GM12865 (cell line): Measurements from ENCODE around the gene MEA1.

ENCODE experiments used
- DNase-seq: peaks from one replicate; pipeline ENCODE4 v3.0.0; 2010; ENCODE audit warnings: low read depth
- H3K4me3 ChIP-seq: 2 replicates; pipeline ENCODE4 v1.5.1; 2011; ENCODE audit warnings: mild to moderate bottlenecking, low read depth, low read length, control low read depth
- CTCF ChIP-seq: IDR thresholded peaks from 2 replicates; pipeline ENCODE4 v1.5.1; 2011; ENCODE audit warnings: low read length, control low read depth, low read depth, inconsistent platforms; ENCODE audit not compliant: insufficient read depth; ENCODE audit errors: missing control alignments

The MEA1 gene

GRCh38 chr6:42966571-42966970 lies 47.2 kb downstream of the MEA1 start:
- no peak for TF ChIP-seq CTCF
- H3K4me3 ChIP-seq: no peak overlapping the region
- DNase-seq: no peak

GRCh38 chr6:42963855-42964605 lies 49.7 kb downstream of the MEA1 start:
- no peak for TF ChIP-seq CTCF
- H3K4me3 ChIP-seq: no peak overlapping the region
- DNase-seq: peak; percentile 51

GRCh38 chr6:42963179-42963854 lies 50.4 kb downstream of the MEA1 start:
- no peak for DNase-seq
- TF ChIP-seq CTCF: no peak
- no peak overlapping the region for H3K4me3 ChIP-seq

GRCh38 chr6:42962502-42963178 lies 51.1 kb downstream of the MEA1 start:
- no peak for DNase-seq
- TF ChIP-seq CTCF: no peak
- no peak overlapping the region for H3K4me3 ChIP-seq

GRCh38 chr6:42962096-42962495 lies 51.6 kb downstream of the MEA1 start:
- no peak overlapping the region for H3K4me3 ChIP-seq

More at GRCh38 chr6:42962096-42962495, 51.6 kb downstream of the MEA1 start:
- DNase-seq: no peak
- TF ChIP-seq CTCF: no peak
